Choroid plexus epithelial cell (primary cell): ENCODE results near the gene QRFP.
A peak's percentile ranks its signal among the peaks of the same experiment; 100 is the strongest.

Source experiments
- DNase-seq: peaks from one replicate; pipeline ENCODE4 v3.0.0-alpha.2; 2010; ENCODE audit warnings: low read depth
- H3K4me3 ChIP-seq: 2 replicates; pipeline ENCODE4 v1.5.1; 2011; ENCODE audit warnings: low read depth, mild to moderate bottlenecking, control low read depth, low read length, moderate library complexity
- TF ChIP-seq, protein P1 (sequence below): conservative IDR thresholded peaks from 2 replicates; pipeline ENCODE4 v1.5.1; 2011; ENCODE audit warnings: low read depth, mild to moderate bottlenecking, control low read depth, inconsistent platforms, low read length, moderate library complexity

Gene QRFP

GRCh38 chr9:130870491-130871381 is 25.9 kb downstream of the QRFP start:
- no peak for DNase-seq
- TF ChIP-seq, protein P1, sequence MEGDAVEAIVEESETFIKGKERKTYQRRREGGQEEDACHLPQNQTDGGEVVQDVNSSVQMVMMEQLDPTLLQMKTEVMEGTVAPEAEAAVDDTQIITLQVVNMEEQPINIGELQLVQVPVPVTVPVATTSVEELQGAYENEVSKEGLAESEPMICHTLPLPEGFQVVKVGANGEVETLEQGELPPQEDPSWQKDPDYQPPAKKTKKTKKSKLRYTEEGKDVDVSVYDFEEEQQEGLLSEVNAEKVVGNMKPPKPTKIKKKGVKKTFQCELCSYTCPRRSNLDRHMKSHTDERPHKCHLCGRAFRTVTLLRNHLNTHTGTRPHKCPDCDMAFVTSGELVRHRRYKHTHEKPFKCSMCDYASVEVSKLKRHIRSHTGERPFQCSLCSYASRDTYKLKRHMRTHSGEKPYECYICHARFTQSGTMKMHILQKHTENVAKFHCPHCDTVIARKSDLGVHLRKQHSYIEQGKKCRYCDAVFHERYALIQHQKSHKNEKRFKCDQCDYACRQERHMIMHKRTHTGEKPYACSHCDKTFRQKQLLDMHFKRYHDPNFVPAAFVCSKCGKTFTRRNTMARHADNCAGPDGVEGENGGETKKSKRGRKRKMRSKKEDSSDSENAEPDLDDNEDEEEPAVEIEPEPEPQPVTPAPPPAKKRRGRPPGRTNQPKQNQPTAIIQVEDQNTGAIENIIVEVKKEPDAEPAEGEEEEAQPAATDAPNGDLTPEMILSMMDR = no peak
- no peak overlapping the region for H3K4me3 ChIP-seq

DNA sequence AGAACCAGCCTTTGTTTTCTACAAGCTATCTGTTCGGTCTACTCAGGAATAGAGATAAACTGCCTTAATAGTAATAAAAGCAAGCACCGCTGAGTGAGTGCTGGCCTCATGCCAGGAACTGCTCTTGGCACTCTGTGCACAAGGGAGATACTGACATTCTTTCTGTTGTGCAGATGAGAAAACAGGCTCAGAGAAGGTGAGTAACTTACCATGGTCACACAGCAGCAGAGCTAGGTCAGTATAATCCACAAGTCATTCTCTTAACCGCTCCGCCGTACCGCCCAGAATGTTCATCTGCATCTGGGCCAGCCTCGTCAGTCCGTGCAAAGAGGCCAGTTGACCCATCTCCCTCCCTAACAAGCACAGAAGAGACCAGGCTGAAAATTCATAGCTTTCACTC is 27.4 kb downstream of the QRFP start:
- peak; percentile 84 for DNase-seq
- TF ChIP-seq, protein P1 = no peak
- no peak overlapping the region for H3K4me3 ChIP-seq

GRCh38 chr9:130868230-130868629 is 28.4 kb downstream of the QRFP start:
- H3K4me3 ChIP-seq = no peak overlapping the region
- no peak for DNase-seq
- TF ChIP-seq, protein P1 = no peak

DNA sequence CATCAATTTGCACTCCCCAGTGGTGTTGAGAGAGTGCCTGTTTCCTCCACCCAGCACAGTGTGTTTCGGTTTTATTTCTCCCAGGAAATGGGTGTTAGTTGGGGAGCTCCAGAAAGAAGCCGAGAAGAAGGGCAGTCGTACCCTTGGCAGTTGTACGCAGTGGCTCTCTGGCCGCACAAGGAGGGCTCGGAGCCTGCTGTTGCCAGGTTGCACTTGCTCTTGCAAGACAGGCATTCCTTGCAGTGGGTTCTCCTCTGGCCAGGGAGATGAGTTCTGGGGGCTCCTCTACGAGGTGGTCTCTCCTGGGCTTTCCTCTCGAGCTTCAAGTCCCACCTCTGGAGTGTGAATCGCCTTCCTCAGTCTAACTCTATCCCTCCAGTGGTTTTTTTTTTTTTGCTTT is 29.1 kb downstream of the QRFP start:
- TF ChIP-seq, protein P1 = no peak
- DNase-seq = no peak
- no peak overlapping the region for H3K4me3 ChIP-seq

- H3K4me3 ChIP-seq = peak overlapping the region; percentile 44
- peak; percentile 91 for DNase-seq
- TF ChIP-seq, protein P1 = peak; percentile 94
Observed at GRCh38 chr9:130866474-130866965, 30.1 kb downstream of the QRFP start.

GRCh38 chr9:130865921-130866320 is 30.7 kb downstream of the QRFP start:
- TF ChIP-seq, protein P1 = no peak
- DNase-seq = no peak
- H3K4me3 ChIP-seq = no peak overlapping the region

- no peak for DNase-seq
- no peak overlapping the region for H3K4me3 ChIP-seq
- TF ChIP-seq, protein P1 = no peak
Observed at GRCh38 chr9:130864541-130864940, 32.1 kb downstream of the QRFP start.
